ENCODE results near the gene CDS1.
"Not testable (repeated sequence)": the region's sequence is repeated elsewhere in the genome, so short reads cannot be mapped to it uniquely, and the experiment has no call there.

Gene CDS1

DNA sequence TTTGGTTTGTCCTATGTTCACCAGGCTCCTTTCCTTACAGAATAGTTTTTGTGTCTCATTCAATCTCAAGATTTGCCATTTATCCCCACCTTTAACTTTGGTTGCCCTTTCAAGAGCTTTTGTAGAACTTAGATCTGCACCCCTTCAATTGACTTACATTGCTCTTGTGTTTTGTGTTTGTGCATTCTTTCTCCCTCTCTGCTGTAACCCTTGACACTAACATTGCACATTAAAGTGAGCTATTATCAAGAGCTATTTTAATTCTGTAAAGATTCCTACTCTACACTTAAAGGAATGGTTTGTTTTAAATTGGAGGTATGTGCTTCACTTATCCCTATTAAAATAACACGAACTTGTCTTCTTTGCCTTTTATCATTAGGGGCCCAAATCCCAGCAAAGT, 65.3 kb downstream of the CDS1 start:
- FAIRE-seq: no peak
- no peak for DNase-seq (ENCODE audit: insufficient read length, low spot score)
- TF ChIP-seq CTCF (IDR thresholded peaks at IDR 0.05; ENCODE audit: insufficient read depth, missing control alignments): no peak

- TF ChIP-seq CTCF (IDR thresholded peaks at IDR 0.05; ENCODE audit: insufficient read depth, missing control alignments): no peak
- DNase-seq (ENCODE audit: insufficient read length, low spot score): no peak
- no peak for FAIRE-seq
These were observed 66.1 kb downstream of the CDS1 start for GRCh38 chr4:84648863-84649647.

- FAIRE-seq: no peak
- no peak for DNase-seq (ENCODE audit: insufficient read length, low spot score)
- TF ChIP-seq CTCF (IDR thresholded peaks at IDR 0.05; ENCODE audit: insufficient read depth, missing control alignments): no peak
These were observed 68.6 kb downstream of the CDS1 start for GRCh38 chr4:84651499-84651898.

DNA sequence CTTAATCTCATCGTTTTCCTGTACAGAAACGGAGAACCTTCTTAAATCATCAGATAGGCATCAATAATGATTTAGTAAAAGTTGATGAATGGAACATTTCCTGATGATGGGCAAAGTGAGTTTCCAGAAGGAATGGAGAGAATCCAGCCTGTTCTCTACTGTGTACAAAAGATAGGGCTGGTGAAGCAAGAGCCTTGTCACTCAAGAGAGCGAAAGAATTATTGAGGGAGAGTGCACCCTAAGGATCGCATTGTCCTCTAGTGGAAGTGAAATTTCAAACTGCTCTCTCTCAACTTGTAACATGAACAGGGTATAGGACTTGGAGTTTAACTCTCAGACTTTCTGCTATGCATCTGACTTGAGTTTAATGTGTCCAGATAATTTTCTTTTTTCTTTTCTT, 69.6 kb downstream of the CDS1 start:
- DNase-seq (ENCODE audit: insufficient read length, low spot score) (no peak), FAIRE-seq (no peak)
- no peak for TF ChIP-seq CTCF (IDR thresholded peaks at IDR 0.05; ENCODE audit: insufficient read depth, missing control alignments)

DNA sequence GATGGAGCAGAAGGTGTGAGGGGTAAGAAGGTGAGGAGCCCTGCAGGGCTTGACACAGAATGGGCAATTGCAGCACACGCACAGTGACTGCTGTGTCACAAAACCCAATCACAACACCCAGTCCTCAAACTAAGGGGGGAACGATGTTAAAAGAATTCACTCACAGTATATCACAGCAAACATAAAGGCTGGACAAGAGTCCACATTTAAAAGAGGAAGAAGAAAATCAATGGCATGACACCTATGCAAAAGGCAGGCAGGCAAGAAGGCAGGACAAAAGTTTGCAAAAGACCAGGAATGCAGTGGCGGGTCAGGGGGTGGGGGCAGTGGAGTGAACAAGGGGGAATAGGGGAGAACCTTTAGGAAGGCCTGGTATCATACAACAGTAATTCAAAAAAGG, 77.7 kb downstream of the CDS1 start:
- no peak for TF ChIP-seq CTCF (IDR thresholded peaks at IDR 0.05; ENCODE audit: insufficient read depth, missing control alignments)
- no peak for FAIRE-seq
- DNase-seq (ENCODE audit: insufficient read length, low spot score): no peak

DNA sequence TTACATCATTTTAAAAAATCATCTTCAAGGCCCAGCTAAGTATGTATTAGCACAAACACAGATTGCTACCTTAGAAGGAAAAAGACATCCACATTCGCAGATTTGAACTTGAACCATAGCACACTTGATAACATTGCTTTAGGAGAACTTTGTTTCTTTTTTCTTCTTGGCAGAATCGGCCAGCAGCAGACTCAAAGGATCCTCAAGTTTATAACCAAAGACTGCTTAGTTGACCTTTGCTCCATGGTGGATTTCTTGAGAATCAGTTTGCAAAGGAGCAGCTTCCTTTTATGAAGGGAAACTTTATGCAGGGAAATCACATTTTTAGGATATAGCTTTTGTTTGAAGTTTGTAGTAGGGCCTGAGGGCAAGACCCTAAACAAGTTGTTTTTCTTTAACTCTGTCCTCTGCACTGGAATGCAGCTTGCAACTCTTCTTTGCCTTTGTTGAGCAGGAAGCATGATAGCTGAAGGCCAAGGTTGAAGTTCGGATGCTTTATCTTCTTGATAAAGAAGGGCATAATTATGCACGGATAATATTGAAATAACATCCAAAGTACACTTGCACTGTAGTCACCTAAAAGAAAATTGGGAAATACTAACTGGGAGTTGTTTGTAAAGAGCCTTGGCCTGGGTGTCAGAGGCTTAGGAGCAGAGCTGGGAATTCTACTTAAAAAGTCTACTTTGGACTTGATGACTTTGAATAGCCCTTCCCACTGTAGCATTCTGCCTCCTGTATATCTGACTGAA, 78.4 kb downstream of the CDS1 start:
- no peak for DNase-seq (ENCODE audit: insufficient read length, low spot score)
- TF ChIP-seq CTCF (IDR thresholded peaks at IDR 0.05; ENCODE audit: insufficient read depth, missing control alignments): no peak
- no peak for FAIRE-seq

DNA sequence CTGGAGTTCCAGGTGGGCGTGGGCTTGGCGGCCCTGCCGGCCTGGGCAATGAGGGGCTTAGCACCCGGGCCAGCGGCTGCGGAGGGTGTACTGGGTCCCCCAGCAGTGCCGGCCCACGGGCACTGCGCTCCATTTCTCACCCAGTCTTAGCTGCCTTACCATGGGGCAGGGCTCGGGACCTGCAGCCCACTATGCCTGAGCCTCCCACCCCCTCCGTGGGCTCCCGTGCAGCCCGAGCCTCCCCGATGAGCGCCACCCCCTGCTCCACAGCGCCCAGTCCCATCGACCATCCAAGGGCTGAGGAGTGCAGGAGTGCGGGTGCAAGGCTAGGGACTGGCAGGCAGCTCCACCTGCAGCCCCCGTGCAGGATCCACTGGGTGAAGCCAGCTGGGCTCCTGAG, 81.8 kb downstream of the CDS1 start:
- FAIRE-seq; DNase-seq (ENCODE audit: insufficient read length, low spot score): not testable (repeated sequence)
